ENCODE results near the gene NBEAL1.

NBEAL1 gene

GRCh38 chr2:203002054-203002821 lies 12.4 kb upstream of the NBEAL1 start:
- no peak for TF ChIP-seq CTCF (IDR thresholded peaks at IDR 0.05; ENCODE audit: control insufficient read depth, insufficient read depth, low read depth, low read length, missing control alignments)
- H3K4me3 ChIP-seq (ENCODE audit: control insufficient read depth, low read depth, low read length), result no peak overlapping the region
- no peak for DNase-seq (ENCODE audit: low read depth)

GRCh38 chr2:203003716-203004115 lies 11.0 kb upstream of the NBEAL1 start:
- no peak for TF ChIP-seq CTCF (IDR thresholded peaks at IDR 0.05; ENCODE audit: control insufficient read depth, insufficient read depth, low read depth, low read length, missing control alignments)
- no peak for DNase-seq (ENCODE audit: low read depth)
- no peak overlapping the region for H3K4me3 ChIP-seq (ENCODE audit: control insufficient read depth, low read depth, low read length)

GRCh38 chr2:203016716-203017115 lies 2.0 kb downstream of the NBEAL1 start:
- peak overlapping the region; percentile 21 for H3K4me3 ChIP-seq (ENCODE audit: control insufficient read depth, low read depth, low read length)
- DNase-seq (ENCODE audit: low read depth), result no peak
- TF ChIP-seq CTCF (IDR thresholded peaks at IDR 0.05; ENCODE audit: control insufficient read depth, insufficient read depth, low read depth, low read length, missing control alignments), result no peak

DNA sequence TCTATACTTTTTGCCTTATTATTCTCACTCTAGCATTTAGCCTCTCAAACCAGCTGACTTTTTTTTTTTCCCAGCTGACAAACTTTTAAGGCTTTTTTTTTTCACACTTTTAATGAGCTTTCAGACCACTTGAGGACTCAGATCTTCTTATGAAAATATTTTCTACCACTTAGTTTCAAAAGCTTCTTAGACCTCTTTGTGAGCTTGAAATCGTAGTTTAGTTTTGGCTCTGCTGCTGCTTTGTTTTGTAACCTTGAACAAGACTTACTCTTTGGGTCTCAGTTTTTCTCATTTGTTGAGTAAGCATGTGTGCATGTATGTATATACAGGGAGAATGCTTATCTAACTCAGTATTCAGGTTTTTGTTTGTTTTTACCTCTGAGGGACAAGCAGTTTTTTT lies 3.5 kb downstream of the NBEAL1 start:
- no peak for DNase-seq (ENCODE audit: low read depth)
- no peak for TF ChIP-seq CTCF (IDR thresholded peaks at IDR 0.05; ENCODE audit: control insufficient read depth, insufficient read depth, low read depth, low read length, missing control alignments)

DNA sequence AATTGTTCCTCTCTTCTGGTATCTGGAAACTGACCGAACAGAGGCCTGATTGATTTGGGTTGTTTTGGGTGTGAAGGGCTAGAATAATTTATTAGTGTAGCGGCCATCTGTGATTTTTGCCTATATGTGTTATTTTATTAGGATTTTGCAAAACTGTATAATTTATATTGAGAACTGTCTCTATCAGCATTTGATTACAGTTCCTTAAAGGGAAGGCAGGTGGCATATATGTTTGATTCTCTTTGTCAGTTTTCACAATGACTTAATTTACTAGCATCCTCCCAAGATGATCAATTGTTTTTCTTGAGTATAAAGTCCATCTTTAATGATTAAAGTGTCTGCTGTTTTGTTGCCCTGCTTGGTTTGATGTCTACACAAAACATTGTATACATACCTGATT lies 4.5 kb downstream of the NBEAL1 start:
- no peak for DNase-seq (ENCODE audit: low read depth)
- H3K4me3 ChIP-seq (ENCODE audit: control insufficient read depth, low read depth, low read length), result no peak overlapping the region
- TF ChIP-seq CTCF (IDR thresholded peaks at IDR 0.05; ENCODE audit: control insufficient read depth, insufficient read depth, low read depth, low read length, missing control alignments), result no peak

More for the DNA sequence above, 3.5 kb downstream of the NBEAL1 start:
- 0 out of 2 replicates have a peak overlapping the region, but pooled peaks have one; percentile 8 for H3K4me3 ChIP-seq (ENCODE audit: control insufficient read depth, low read depth, low read length)

DNA sequence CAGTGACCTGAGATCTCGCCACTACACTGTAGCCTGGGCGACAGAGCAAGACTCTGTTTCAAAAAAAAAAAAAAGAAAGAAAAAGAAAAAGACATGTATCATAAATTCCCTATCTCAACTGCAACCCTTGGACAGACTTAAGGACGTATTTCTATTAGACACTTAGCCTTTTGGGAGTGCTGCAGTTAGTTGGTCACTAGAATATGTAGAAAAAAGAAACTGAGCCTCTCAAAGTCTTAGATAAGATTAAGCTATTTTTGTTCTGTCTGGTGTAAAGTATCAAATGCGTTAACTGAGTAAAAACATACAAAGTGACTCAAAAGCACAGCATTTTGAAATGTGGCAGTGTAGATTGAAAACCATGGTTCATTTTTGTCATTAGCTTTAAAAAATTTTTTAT lies 7.3 kb downstream of the NBEAL1 start:
- TF ChIP-seq CTCF (IDR thresholded peaks at IDR 0.05; ENCODE audit: control insufficient read depth, insufficient read depth, low read depth, low read length, missing control alignments), result no peak
- no peak overlapping the region for H3K4me3 ChIP-seq (ENCODE audit: control insufficient read depth, low read depth, low read length)
- no peak for DNase-seq (ENCODE audit: low read depth)

All from AG09309 (cell line).